WI38 (cell line): Measurements from ENCODE around the gene SURF4.

ENCODE experiments used
- H3K4me3 ChIP-seq: 2 replicates; pipeline ENCODE4 v1.5.1; 2011; ENCODE audit warnings: low read depth, mild to moderate bottlenecking, control low read depth, low read length
- TF ChIP-seq, protein P1 (sequence below): IDR thresholded peaks from 2 replicates; pipeline ENCODE4 v1.5.1; 2012; ENCODE audit warnings: low read depth, mild to moderate bottlenecking, control low read depth, low read length

SURF4 gene

GRCh38 chr9:133340256-133340655, 35.6 kb downstream of the SURF4 start:
- TF ChIP-seq, protein P1, sequence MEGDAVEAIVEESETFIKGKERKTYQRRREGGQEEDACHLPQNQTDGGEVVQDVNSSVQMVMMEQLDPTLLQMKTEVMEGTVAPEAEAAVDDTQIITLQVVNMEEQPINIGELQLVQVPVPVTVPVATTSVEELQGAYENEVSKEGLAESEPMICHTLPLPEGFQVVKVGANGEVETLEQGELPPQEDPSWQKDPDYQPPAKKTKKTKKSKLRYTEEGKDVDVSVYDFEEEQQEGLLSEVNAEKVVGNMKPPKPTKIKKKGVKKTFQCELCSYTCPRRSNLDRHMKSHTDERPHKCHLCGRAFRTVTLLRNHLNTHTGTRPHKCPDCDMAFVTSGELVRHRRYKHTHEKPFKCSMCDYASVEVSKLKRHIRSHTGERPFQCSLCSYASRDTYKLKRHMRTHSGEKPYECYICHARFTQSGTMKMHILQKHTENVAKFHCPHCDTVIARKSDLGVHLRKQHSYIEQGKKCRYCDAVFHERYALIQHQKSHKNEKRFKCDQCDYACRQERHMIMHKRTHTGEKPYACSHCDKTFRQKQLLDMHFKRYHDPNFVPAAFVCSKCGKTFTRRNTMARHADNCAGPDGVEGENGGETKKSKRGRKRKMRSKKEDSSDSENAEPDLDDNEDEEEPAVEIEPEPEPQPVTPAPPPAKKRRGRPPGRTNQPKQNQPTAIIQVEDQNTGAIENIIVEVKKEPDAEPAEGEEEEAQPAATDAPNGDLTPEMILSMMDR = no peak
- no peak overlapping the region for H3K4me3 ChIP-seq

DNA sequence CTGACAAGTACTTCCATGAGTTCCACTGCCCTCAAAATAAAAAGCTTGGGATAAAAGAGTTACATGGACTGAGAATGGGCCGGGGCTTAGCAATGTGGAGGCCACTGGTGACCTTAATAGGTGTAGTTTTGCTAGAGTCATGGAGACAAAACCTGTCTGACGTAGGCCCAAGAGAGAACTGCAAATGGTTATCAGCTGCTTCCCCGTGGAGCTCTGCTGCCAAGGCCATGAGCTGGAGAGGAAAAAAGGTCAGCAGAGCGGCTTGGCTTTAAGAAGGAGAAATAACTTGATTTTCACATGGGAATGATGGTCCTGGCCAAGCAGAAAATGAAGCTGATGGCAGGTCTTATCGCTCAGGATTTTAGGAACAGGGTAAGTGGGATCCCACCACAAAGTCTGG, 36.2 kb downstream of the SURF4 start:
- TF ChIP-seq, protein P1 = no peak
- H3K4me3 ChIP-seq = no peak overlapping the region

DNA sequence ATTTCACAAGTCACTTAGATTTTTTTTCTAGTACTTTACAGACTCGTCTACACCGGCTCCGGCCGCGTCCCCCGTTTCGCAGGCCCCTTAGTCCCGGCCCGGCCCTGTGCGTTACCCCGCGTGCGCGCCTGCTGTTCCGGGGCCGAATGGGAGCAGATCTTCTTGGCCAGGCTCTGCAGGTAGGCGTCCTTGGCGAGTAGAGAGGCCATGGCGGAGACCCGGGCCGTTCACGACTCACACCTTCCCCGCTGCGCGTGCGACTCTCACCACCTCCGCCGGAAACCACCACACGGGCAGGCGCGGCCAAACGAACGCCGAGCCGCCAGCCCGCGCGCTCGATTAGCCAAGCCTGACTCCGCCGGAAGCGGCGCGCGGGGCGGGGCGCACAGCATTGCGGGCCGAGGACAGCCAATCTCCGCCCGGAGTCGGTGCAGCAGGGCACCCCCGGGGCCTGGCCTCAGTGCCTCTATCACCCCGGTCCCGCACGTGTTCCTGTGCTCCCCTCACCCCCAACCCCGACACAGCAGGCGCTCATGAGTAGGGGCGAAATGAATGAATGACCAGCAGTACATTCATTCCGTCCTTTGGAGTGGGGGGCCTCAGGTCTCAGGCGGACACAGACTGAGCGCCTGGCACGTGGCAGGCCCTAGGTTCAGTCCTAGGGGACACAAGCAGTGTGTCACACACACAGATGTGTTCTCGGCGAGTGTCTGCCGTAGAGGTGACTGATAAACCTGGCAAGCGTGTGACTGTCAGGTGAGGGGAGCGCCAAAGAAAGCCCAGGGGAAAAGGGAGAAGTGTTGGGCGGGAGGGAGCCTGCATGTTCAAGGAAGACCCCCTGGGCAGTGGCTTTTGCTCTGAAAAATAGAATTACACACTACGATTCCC, 39.7 kb downstream of the SURF4 start, which contains the start of gene SURF6:
Gene SURF6, minus strand, starts transcription at position 265 of the 888 bp plus-strand sequence. Its CDS starts 56 bp downstream, at position 209.
- TF ChIP-seq, protein P1 = no peak
- peak within 1 kb of the TSS; percentile 94 for H3K4me3 ChIP-seq

GRCh38 chr9:133334888-133335287, 41.0 kb downstream of the SURF4 start:
- H3K4me3 ChIP-seq = peak overlapping the region; percentile 94

GRCh38 chr9:133334161-133334560, 41.7 kb downstream of the SURF4 start:
- H3K4me3 ChIP-seq = no peak overlapping the region
- TF ChIP-seq, protein P1 = no peak

- TF ChIP-seq, protein P1 = no peak
- no peak overlapping the region for H3K4me3 ChIP-seq
Measured at GRCh38 chr9:133333566-133333965, 42.3 kb downstream of the SURF4 start.

GRCh38 chr9:133333011-133333410, 42.8 kb downstream of the SURF4 start:
- H3K4me3 ChIP-seq = no peak overlapping the region
- TF ChIP-seq, protein P1 = no peak
